HEK293T (cell line): Measurements from ENCODE around the gene SLC20A1.

Experiments used
- ARNT ChIP-seq: fragments of 450-650 bp; IDR thresholded peaks from 2 replicates; pipeline ENCODE4 v1.6.1; 2017; ENCODE audit warnings: mild to moderate bottlenecking
- BHLHE40 ChIP-seq: fragments of 450-650 bp; IDR thresholded peaks from 2 replicates; pipeline ENCODE4 v1.6.1; 2016; ENCODE audit warnings: mild to moderate bottlenecking, moderate library complexity, borderline replicate concordance
- ELF4 ChIP-seq: fragments of 450-650 bp; IDR thresholded peaks from 2 replicates; pipeline ENCODE4 v1.6.1; 2017; ENCODE audit warnings: antibody characterized with exemption
- FOXA1 ChIP-seq: fragments of 450-650 bp; IDR thresholded peaks from 2 replicates; pipeline ENCODE4 v1.6.1; 2016; ENCODE audit warnings: mild to moderate bottlenecking
- FOXM1 ChIP-seq: fragments of 450-650 bp; IDR thresholded peaks from 2 replicates; pipeline ENCODE4 v1.6.1; 2017; ENCODE audit warnings: mild to moderate bottlenecking, borderline replicate concordance
- HDGF ChIP-seq: fragments of 450-650 bp; IDR thresholded peaks from 2 replicates; pipeline ENCODE4 v1.6.1; 2017; ENCODE audit warnings: antibody characterized with exemption, borderline replicate concordance
- SP1 ChIP-seq: fragments of 450-650 bp; IDR thresholded peaks from 2 replicates; pipeline ENCODE4 v1.6.1; 2017
- TARDBP ChIP-seq: fragments of 450-650 bp; IDR thresholded peaks from 2 replicates; pipeline ENCODE4 v1.6.1; 2016
- ZNF384 ChIP-seq: fragments of 450-650 bp; IDR thresholded peaks from 2 replicates; pipeline ENCODE4 v1.6.1; 2016

DNA sequence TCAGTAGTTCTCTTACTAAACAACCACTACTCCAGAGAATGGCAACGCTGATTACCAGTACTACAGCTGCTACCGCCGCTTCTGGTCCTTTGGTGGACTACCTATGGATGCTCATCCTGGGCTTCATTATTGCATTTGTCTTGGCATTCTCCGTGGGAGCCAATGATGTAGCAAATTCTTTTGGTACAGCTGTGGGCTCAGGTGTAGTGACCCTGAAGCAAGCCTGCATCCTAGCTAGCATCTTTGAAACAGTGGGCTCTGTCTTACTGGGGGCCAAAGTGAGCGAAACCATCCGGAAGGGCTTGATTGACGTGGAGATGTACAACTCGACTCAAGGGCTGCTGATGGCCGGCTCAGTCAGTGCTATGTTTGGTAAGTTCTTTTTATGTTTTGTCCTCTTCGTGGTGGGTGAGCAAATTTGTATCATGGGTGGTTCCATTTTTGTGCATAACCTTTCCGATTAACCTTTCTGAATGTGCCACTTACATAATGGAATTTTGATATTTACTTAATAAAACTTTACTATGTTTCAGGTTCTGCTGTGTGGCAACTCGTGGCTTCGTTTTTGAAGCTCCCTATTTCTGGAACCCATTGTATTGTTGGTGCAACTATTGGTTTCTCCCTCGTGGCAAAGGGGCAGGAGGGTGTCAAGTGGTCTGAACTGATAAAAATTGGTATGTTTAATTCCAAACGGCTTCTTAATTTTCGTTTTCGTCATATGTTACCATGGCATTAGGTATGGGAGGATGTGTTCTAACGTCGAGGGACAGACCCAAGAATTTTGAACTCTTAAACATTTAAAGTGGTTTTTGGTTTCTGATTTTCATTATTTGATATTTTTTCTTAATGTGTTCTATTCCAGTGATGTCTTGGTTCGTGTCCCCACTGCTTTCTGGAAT is 1.3 kb downstream of the SLC20A1 start:
- TF ChIP-seq SP1 = no peak
- no peak for TF ChIP-seq TARDBP
- no peak for TF ChIP-seq ELF4
- TF ChIP-seq ZNF384 = no peak
- no peak for TF ChIP-seq FOXM1
- no peak for TF ChIP-seq HDGF
- TF ChIP-seq ARNT = no peak
- no peak for TF ChIP-seq BHLHE40
- no peak for TF ChIP-seq FOXA1
